Endodermal cell (in vitro differentiated cells): ENCODE data around the gene JAML. TPM values are rescaled to one million over a fixed set of nuclear protein-coding genes. Genes with fewer than 3 reads are reported as not detected.

Source experiments
- DNase-seq: peaks from one replicate; pipeline ENCODE4 v3.0.0-alpha.2; 2017
- H3K27ac ChIP-seq: 2 replicates; pipeline ENCODE4 v1.5.1; 2013; ENCODE audit warnings: mild to moderate bottlenecking, low read depth, low read length, moderate library complexity
- H3K27me3 ChIP-seq: 2 replicates; pipeline ENCODE4 v1.6.1; 2013; ENCODE audit warnings: mild to moderate bottlenecking, low read length, moderate library complexity; ENCODE audit not compliant: insufficient read depth, control insufficient read depth, poor library complexity, severe bottlenecking
- H3K36me3 ChIP-seq: 2 replicates; pipeline ENCODE4 v1.7.0; 2013; ENCODE audit warnings: mild to moderate bottlenecking, low read length, moderate library complexity; ENCODE audit not compliant: control insufficient read depth, insufficient read depth
- H3K4me1 ChIP-seq: one replicate; pipeline ENCODE4 v1.7.0; 2013; ENCODE audit warnings: low read length; ENCODE audit not compliant: control insufficient read depth, insufficient read depth
- H3K4me3 ChIP-seq: 2 replicates; pipeline ENCODE4 v1.5.1; 2013; ENCODE audit warnings: mild to moderate bottlenecking, low read length, moderate library complexity
- H3K9ac ChIP-seq: 2 replicates; pipeline ENCODE4 v1.6.1; 2013; ENCODE audit warnings: mild to moderate bottlenecking, low read length, moderate library complexity; ENCODE audit not compliant: poor library complexity, severe bottlenecking; ENCODE audit errors: extremely low read depth
- H3K9me3 ChIP-seq: 2 replicates; pipeline ENCODE4 v1.6.1; 2013; ENCODE audit warnings: mild to moderate bottlenecking, low read length, moderate library complexity; ENCODE audit not compliant: control insufficient read depth
- H3K27ac Mint-ChIP-seq: 2 replicates; pipeline ENCODE4 v1.8.0; 2020; ENCODE audit warnings: mixed read lengths
- H3K27me3 Mint-ChIP-seq: 2 replicates; pipeline ENCODE4 v1.8.0; 2021; ENCODE audit warnings: mild to moderate bottlenecking, mixed read lengths; ENCODE audit not compliant: insufficient read depth
- H3K36me3 Mint-ChIP-seq: 2 replicates; pipeline ENCODE4 v1.8.0; 2020; ENCODE audit warnings: low read depth, mixed read lengths
- H3K4me1 Mint-ChIP-seq: 2 replicates; pipeline ENCODE4 v1.8.0; 2020; ENCODE audit warnings: mixed read lengths
- H3K4me3 Mint-ChIP-seq: 2 replicates; pipeline ENCODE4 v1.8.0; 2020; ENCODE audit warnings: mild to moderate bottlenecking, moderate library complexity, mixed read lengths
- H3K9me3 Mint-ChIP-seq: 2 replicates; pipeline ENCODE4 v1.8.0; 2020; ENCODE audit warnings: mild to moderate bottlenecking, mixed read lengths
- WGBS, 2 experiments: methylation state at CpG; one replicate each; pipeline versions ENCODE4 v1.1.5 to v1.1.7; 2013; ENCODE audit warnings: missing lambda C conversion rate in 2 of 2, mixed read lengths in 1 of 2; ENCODE audit not compliant: insufficient coverage in 1 of 2, insufficient read length in 1 of 2; 5-methylcytosine and 5-hydroxymethylcytosine counted together
- total RNA-seq, 2 donors: library from RNA; stranded (reverse); fragmentation: NEBNext Ultra II Directional in 1 of 2; extraction: Animal tissue kit (Norgen Biotek cat#: 25700) in 1 of 2; gene quantifications; 2 replicates in 1 of 2; 3 replicates in 1 of 2; pipeline ENCODE4 v1.2.1, GENCODE V29; 2021
- TF ChIP-seq, protein P1 (sequence below): fragments of 200-600 bp; sonication (generic); conservative IDR thresholded peaks from 2 replicates; pipeline ENCODE4 v1.5.0; 2021; ENCODE audit warnings: antibody characterized with exemption, mild to moderate bottlenecking

JAML gene
- total RNA-seq, 2 donors from 2014 or later: 0.40 to 0.55 TPM

DNA sequence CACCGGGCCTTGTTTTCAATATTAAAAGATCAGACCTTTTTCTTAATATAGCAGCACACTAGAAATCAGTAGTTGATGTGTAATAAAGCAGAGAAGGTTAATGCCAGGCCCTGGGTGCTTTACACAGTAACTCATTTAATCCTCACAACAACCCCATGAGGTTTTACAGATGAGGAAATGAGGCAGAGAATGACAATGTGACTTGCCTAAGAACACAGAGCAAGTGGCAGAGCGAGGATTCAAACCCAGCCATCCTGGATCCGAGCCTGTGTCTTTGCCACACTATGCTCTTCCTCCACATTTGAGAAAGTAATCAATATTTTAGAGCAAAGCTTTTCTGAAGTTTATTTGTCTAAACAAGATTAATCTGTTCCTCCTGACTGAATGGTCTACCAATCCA lies 7.2 kb downstream of the JAML start:
- Histone ChIP-seq H3K27me3 (no peaks in the 10 kb centered on the region), H3K4me1 (peaks cover 5% of the 10 kb centered on the region), H3K9me3 (no peaks in the 10 kb centered on the region), H3K27ac (no peak overlapping the region), H3K36me3 (no peaks in the 10 kb centered on the region), H3K9ac (no peak overlapping the region), H3K4me3 (no peak overlapping the region)
- WGBS, 2 experiments: 95 to 100% methylated on average over 2 to 3 of the region's 3 CpGs
- Mint-ChIP-seq H3K4me1 (peaks cover 18% of the 10 kb centered on the region), H3K27ac (no peak overlapping the region), H3K36me3 (no peaks in the 10 kb centered on the region), H3K4me3 (no peak overlapping the region), H3K27me3 (peaks cover 12% of the 10 kb centered on the region), H3K9me3 (no peaks in the 10 kb centered on the region)
- no peak for DNase-seq
- TF ChIP-seq, protein P1, sequence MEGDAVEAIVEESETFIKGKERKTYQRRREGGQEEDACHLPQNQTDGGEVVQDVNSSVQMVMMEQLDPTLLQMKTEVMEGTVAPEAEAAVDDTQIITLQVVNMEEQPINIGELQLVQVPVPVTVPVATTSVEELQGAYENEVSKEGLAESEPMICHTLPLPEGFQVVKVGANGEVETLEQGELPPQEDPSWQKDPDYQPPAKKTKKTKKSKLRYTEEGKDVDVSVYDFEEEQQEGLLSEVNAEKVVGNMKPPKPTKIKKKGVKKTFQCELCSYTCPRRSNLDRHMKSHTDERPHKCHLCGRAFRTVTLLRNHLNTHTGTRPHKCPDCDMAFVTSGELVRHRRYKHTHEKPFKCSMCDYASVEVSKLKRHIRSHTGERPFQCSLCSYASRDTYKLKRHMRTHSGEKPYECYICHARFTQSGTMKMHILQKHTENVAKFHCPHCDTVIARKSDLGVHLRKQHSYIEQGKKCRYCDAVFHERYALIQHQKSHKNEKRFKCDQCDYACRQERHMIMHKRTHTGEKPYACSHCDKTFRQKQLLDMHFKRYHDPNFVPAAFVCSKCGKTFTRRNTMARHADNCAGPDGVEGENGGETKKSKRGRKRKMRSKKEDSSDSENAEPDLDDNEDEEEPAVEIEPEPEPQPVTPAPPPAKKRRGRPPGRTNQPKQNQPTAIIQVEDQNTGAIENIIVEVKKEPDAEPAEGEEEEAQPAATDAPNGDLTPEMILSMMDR: no peak

- H3K9me3 ChIP-seq: no peaks in the 10 kb centered on the region
- Mint-ChIP-seq H3K4me3 (no peak overlapping the region), H3K9me3 (no peaks in the 10 kb centered on the region), H3K36me3 (no peaks in the 10 kb centered on the region), H3K27me3 (peaks cover 12% of the 10 kb centered on the region), H3K27ac (no peak overlapping the region), H3K4me1 (peaks cover 25% of the 10 kb centered on the region)
- H3K27ac ChIP-seq: no peak overlapping the region
- TF ChIP-seq, protein P1: no peak
- H3K4me3 ChIP-seq: no peak overlapping the region
- peaks cover 5% of the 10 kb centered on the region for H3K4me1 ChIP-seq
- 91 to 92% methylated on average over 10 to 11 of the region's 11 CpGs for WGBS, 2 experiments
- H3K36me3 ChIP-seq: no peaks in the 10 kb centered on the region
- no peak overlapping the region for H3K9ac ChIP-seq
- no peak for DNase-seq
- H3K27me3 ChIP-seq: no peaks in the 10 kb centered on the region
Observed at GRCh38 chr11:118216621-118217481, 8.0 kb downstream of the JAML start.

DNA sequence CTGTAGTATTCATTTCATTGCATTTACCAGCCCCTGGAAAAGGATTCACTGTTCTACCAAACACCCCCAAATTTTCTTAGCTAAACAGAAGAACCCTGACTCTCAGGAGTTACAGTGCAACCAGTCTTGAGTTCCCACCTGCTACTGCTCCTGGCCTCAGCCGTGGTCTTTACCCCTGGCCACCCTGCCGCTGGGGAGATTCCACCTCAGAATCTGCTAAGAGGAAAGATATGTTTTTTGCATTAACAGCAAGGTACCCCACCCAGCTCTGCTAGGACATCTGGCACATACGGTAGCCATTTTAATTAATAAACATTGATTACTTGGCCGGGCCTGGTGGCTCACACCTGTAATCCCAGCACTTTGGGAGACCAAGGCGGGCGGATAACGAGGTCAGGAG lies 9.0 kb downstream of the JAML start:
- Mint-ChIP-seq H3K27me3 (peaks cover 12% of the 10 kb centered on the region), H3K9me3 (no peaks in the 10 kb centered on the region), H3K27ac (no peak overlapping the region), H3K4me1 (peaks cover 34% of the 10 kb centered on the region), H3K4me3 (no peak overlapping the region), H3K36me3 (no peaks in the 10 kb centered on the region)
- Histone ChIP-seq H3K27ac (no peak overlapping the region), H3K4me3 (no peak overlapping the region), H3K27me3 (no peaks in the 10 kb centered on the region), H3K4me1 (peaks cover 5% of the 10 kb centered on the region), H3K9me3 (no peaks in the 10 kb centered on the region), H3K36me3 (no peaks in the 10 kb centered on the region), H3K9ac (no peak overlapping the region)
- DNase-seq: no peak
- TF ChIP-seq, protein P1: no peak
- 94 to 100% methylated on average over 1 to 6 of the region's 7 CpGs for WGBS, 2 experiments
